ENCODE measurements around the gene TRAPPC12.

GRCh38 chr2:3519255-3520205 lies 140.0 kb downstream of the TRAPPC12 start, which contains the start of gene ADI1:
- TF ChIP-seq CTCF (conservative IDR thresholded peaks at IDR 0.05; ENCODE audit: low read depth, low read length) (no peak), EZH2phosphoT487 (IDR thresholded peaks at IDR 0.05; ENCODE audit: borderline replicate concordance, low read length) (no peak), EZH2 (IDR thresholded peaks at IDR 0.05; ENCODE audit: low read length, unreplicated experiment) (no peak)

Data from PC-3 (cell line).